GM10266 (cell line): ENCODE measurements around the gene GTF3C5.

Experiments
- DNase-seq: peaks from one replicate; pipeline ENCODE4 v3.0.0; 2012; ENCODE audit errors: extremely low spot score
- TF ChIP-seq, protein P1 (sequence below): IDR thresholded peaks from 2 replicates; pipeline ENCODE4 v1.5.1; 2012; ENCODE audit warnings: mild to moderate bottlenecking, low read depth; ENCODE audit not compliant: control insufficient read depth, insufficient read depth; ENCODE audit errors: missing control alignments

The GTF3C5 gene

DNA sequence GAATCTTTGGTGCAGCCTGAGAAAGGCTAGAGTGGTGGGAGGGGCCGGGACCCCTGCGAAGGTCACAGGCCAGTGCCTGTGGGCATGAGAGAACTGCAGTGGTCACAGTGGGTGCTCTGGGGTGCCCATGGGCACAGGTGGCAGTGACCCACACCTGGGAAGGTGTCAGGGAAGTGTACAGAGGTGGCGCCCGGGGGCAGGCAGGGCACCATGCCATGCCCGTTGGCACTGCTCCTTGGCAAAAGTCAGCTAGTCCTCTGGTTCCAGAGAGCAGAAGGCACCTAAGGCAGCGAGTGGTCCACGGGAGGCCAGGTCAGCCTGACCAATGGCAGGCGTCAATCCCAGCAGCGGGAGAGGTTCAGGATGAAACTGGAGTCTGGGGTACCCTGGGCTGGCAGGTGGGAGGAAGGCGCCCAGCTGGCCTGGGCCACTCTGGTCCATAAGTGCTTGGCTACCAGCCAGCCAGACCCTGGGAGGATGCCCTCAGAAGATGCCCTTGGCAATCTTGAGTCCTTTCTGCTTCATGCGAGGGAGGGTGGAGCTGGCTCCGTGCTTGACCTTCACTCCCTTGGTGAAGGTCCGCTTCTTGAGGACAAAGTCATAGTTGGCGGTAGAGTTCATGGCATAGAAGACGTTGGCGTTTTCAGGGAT is 67.4 kb downstream of the GTF3C5 start:
- no peak for DNase-seq
- TF ChIP-seq, protein P1, sequence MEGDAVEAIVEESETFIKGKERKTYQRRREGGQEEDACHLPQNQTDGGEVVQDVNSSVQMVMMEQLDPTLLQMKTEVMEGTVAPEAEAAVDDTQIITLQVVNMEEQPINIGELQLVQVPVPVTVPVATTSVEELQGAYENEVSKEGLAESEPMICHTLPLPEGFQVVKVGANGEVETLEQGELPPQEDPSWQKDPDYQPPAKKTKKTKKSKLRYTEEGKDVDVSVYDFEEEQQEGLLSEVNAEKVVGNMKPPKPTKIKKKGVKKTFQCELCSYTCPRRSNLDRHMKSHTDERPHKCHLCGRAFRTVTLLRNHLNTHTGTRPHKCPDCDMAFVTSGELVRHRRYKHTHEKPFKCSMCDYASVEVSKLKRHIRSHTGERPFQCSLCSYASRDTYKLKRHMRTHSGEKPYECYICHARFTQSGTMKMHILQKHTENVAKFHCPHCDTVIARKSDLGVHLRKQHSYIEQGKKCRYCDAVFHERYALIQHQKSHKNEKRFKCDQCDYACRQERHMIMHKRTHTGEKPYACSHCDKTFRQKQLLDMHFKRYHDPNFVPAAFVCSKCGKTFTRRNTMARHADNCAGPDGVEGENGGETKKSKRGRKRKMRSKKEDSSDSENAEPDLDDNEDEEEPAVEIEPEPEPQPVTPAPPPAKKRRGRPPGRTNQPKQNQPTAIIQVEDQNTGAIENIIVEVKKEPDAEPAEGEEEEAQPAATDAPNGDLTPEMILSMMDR = no peak

DNA sequence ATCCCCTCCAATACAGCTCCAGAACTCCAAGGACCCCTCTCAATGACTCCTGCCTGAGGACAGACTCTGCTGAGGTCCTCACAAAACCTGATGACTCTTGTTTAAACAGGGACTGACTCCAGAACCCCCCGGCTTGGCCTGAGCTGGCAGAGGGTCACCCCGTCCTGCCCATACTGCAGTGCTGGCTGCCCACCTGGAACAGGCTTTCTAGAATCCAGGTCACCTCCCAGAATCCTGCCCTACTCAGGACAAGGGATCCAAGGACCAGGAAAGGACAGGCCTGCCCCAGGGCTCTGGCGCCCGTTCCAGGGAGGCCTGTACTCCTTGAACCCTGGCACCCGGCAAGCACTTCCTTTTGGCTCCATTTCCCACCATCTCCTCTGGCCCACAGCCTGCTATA is 68.1 kb downstream of the GTF3C5 start:
- DNase-seq = no peak
- TF ChIP-seq, protein P1 = no peak

DNA sequence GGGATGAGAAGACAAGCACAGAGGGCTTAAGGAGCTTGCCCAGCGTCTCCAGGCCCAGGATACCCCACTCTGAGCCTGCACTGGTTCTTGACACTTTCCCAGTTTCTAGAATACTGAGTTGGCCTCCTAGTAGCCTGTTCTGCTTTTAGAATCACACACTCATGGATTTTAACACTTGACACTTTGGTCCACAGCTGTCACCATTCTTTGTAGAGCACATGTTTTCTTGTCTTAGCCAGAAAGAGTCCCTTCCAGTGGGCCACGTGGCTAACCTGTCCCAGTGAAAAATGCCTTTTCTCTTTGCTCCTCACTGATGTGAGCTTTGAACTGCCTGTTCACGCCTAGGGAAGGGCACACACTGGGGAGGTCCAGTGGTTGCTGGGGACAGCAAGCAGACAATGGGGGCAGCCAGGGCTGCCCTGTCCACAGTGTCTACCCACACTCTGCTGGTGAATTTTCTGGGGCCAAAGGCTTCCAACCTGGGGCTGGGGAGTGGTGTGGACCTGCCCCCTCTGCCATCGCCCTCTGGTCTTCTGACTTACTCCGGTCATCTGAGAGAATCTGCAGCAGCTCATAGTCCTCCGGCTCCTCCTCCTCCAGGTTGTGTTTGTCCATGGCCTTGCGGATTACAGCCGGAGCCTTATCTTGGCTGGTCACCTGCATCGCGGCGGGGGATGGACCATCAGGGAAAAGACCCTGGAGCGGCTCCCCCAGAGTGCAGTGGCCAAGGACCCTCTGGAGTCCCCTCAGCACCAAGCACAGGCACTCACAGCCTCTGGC is 69.1 kb downstream of the GTF3C5 start:
- TF ChIP-seq, protein P1 = no peak
- DNase-seq = no peak

DNA sequence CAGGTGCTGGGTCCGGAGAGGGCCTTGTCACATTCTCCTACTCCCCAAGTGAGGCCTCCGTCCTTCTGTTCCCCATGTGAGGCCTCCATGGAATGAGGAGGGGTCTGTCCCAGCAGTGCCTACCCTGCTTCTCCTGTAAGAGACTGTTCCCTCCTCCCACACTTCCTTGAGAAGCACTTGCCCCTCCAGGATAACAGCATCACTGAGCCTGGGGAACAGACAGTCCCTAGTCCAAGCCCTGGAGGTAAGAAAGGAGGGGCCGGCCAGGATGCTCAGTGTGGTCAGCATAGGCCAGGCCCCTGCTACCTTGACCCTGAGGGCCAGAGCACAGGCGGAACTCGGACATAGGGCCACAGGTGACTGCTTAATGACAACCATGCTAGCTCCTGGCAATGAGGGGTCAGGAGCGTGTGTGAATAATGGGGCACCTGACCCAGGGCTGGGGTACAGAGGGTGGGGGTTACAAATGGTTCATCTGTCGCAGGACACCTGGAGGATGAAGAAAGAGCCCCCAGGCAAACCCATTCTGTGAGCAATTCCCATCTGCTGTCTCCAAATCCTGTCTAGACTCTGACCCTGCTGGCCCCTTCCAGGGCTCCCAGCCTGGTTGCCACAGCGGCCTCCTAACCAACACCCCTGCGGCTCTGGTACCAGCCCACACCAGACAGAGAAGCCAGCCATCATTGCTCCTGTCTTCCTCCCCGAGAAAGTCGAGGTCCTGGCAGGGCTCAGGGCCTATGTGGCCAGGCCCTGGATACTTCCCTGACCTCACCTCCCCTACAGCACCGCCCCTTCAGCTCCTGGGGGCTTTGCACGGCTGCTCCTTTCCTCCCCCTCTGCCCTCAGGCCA is 69.9 kb downstream of the GTF3C5 start:
- TF ChIP-seq, protein P1 = no peak
- no peak for DNase-seq

DNA sequence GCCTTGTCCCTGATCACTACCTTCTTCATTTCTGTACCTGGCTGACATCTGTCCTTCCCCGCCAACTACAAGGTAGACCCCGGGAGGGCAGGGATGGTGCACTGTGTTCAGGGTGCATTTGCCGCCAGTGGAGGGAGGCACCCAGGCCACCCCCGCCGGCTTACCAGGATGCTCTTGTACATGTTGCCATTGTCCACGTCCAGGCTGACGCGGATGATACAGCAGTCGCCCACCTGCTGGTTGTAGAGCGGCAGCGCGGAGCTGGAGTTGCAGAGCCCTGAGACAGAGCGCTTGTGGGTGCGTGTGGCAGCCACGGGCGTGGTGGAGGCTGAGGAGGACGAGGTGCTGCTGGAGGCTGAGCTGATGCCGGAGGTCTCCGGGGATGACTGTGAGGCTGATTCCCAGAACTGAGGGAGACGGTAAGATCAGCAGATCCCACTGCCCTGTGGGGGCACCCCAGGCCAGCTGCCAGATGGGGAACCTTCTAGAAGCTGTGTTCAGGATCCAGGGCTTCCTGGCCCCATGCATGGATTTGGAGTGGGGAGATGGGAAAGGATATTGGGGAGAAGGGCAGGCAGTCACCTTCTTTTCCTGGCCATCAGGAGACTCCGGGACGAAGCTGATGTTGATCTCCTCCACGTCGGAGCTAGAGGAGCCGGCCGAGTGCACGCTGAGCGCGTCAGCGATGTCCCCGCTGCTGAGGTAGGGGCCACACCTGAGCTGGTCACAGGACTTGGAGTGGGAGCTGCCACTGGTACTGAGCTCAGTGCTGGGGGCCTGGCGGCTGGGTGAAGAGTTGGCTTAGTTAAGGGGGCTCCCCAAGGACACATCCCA is 70.8 kb downstream of the GTF3C5 start:
- TF ChIP-seq, protein P1 = no peak
- no peak for DNase-seq

DNA sequence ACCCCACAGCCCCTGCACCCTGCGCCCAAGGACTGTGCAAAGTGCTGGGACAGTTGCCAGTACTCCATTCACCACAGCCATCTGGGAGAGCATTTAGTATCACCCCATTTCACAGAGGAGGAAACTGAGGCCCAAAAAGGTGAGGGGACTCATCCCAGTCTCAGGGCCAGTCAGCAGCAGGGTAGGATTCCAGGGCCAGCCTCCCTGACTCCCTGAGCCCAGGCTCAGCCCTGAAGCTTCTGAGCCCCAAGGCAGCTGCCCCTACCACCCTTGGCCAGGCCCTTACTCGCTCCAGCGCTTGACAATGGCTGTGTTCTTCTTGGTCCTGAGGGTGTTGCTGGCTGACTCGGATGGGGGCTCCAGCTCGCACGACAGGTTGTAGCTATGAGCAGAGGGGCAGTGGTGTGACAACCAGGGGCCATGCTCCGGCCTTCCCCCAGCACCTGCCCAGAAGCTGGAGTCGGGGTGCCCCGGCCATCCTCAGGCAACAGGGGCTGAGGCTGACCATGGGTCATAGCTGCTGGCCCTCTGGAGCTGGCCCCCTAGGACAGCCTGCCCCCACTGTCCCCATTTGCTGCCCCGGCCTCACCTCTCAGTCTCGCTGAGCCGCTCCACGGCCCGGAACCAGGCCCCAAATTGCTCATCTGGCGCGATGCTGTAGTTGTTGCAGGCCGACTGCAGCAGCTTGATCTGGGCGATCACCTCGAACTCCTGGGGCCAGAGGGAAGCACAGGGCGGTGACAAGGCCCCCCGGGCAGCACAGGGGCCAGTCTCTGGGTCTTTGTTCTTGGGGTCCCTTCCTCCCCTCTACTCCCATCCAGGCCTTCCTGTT is 71.6 kb downstream of the GTF3C5 start:
- TF ChIP-seq, protein P1 = no peak
- no peak for DNase-seq
